ENCODE data around the gene PAAF1.

GRCh38 chr11:73963861-73964260 is 87.1 kb downstream of the PAAF1 start:
- TF ChIP-seq USF2 (IDR thresholded peaks at IDR 0.05; ENCODE audit: borderline replicate concordance, low read depth, low read length), result no peak
- TF ChIP-seq SIN3A (IDR thresholded peaks at IDR 0.05; ENCODE audit: low read depth, low read length), result no peak
- no peak for TF ChIP-seq NBN (IDR thresholded peaks at IDR 0.05)
- TF ChIP-seq, protein P1, sequence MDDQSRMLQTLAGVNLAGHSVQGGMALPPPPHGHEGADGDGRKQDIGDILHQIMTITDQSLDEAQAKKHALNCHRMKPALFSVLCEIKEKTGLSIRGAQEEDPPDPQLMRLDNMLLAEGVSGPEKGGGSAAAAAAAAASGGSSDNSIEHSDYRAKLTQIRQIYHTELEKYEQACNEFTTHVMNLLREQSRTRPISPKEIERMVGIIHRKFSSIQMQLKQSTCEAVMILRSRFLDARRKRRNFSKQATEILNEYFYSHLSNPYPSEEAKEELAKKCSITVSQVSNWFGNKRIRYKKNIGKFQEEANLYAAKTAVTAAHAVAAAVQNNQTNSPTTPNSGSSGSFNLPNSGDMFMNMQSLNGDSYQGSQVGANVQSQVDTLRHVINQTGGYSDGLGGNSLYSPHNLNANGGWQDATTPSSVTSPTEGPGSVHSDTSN (IDR thresholded peaks at IDR 0.05; ENCODE audit: insufficient replicate concordance, low read depth, low read length), result no peak
- no peak for TF ChIP-seq CBFB (IDR thresholded peaks at IDR 0.05; ENCODE audit: low read depth)
- TF ChIP-seq, protein P2, sequence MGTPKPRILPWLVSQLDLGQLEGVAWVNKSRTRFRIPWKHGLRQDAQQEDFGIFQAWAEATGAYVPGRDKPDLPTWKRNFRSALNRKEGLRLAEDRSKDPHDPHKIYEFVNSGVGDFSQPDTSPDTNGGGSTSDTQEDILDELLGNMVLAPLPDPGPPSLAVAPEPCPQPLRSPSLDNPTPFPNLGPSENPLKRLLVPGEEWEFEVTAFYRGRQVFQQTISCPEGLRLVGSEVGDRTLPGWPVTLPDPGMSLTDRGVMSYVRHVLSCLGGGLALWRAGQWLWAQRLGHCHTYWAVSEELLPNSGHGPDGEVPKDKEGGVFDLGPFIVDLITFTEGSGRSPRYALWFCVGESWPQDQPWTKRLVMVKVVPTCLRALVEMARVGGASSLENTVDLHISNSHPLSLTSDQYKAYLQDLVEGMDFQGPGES (IDR thresholded peaks at IDR 0.05), result no peak
- no peak for TF ChIP-seq EZH2 (IDR thresholded peaks at IDR 0.05; ENCODE audit: borderline replicate concordance, control insufficient read depth, low read depth, low read length)
- TF ChIP-seq POLR2A (IDR thresholded peaks at IDR 0.05; ENCODE audit: low read depth, low read length), result no peak
- no peak for TF ChIP-seq ZNF274 (IDR thresholded peaks at IDR 0.05; ENCODE audit: insufficient read depth, insufficient read length)
